ENCODE data around the gene FAM222A. TPM values are rescaled to one million over a fixed set of nuclear protein-coding genes. Genes with fewer than 3 reads are reported as not detected.

FAM222A gene
- polyA plus RNA-seq, 1 experiment, result 0.36 TPM

GRCh38 chr12:109804820-109805761 is 91.5 kb downstream of the FAM222A start:
- no peak for DNase-seq (ENCODE audit: low read depth)
- TF ChIP-seq, protein P1, sequence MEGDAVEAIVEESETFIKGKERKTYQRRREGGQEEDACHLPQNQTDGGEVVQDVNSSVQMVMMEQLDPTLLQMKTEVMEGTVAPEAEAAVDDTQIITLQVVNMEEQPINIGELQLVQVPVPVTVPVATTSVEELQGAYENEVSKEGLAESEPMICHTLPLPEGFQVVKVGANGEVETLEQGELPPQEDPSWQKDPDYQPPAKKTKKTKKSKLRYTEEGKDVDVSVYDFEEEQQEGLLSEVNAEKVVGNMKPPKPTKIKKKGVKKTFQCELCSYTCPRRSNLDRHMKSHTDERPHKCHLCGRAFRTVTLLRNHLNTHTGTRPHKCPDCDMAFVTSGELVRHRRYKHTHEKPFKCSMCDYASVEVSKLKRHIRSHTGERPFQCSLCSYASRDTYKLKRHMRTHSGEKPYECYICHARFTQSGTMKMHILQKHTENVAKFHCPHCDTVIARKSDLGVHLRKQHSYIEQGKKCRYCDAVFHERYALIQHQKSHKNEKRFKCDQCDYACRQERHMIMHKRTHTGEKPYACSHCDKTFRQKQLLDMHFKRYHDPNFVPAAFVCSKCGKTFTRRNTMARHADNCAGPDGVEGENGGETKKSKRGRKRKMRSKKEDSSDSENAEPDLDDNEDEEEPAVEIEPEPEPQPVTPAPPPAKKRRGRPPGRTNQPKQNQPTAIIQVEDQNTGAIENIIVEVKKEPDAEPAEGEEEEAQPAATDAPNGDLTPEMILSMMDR (IDR thresholded peaks at IDR 0.05; ENCODE audit: insufficient read depth, low read depth, low read length), result peak; percentile 98
- H3K27me3 ChIP-seq (ENCODE audit: control insufficient read depth, insufficient read depth, low read length), result no peaks in the 10 kb centered on the region
- POLR2A ChIA-PET, result no interaction called here
- no peak overlapping the region for H3K4me3 ChIP-seq (ENCODE audit: low read depth, low read length)
- H3K36me3 ChIP-seq (ENCODE audit: control insufficient read depth, insufficient read depth, low read length), result peaks cover 6% of the 10 kb centered on the region
- CTCF ChIA-PET, result interaction anchor here (0.8 to 6.1 kb wide), 31 partner anchors 8 to 123 kb away, joined by 3 to 174 read pairs (median 4); no protein-coding TSS in a partner anchor

DNA sequence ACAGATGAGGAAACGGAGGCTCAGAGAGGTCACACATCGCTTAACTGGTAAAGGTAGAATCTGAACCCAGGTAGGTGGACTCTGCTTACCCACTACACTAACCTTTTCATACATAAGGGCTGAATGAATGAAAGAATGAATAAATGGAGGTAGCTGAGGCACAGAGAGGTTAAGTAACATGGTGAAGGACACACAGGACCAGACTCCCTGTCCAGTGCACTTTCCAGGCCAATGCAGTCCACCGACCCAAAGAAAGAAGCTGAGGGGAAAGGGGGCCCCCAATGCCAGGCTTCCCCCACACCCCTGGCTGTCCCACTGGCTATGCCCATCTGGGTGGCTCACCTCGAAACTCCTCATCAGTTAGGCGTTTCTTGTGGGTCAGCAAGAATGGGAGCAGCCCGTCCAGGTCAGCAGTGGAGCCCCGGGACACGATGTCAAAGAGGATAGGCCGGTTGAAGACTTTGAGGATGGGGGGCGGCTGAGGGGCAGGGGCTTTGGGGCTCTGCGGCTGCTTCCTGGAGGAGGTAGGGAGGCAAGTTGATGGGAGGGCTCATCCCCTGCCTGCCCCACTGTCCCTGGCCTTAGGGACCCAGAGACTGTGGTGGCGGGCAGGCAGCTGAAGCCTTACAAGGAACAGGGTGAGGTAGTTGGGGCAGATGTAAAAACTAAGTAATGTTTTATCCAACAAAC is 94.5 kb downstream of the FAM222A start:
- CTCF ChIA-PET, result interaction anchor here (6.1 kb wide), 1 partner anchor 37 kb away, joined by 174 read pairs; no protein-coding TSS in a partner anchor

GRCh38 chr12:109808876-109809646 is 95.4 kb downstream of the FAM222A start:
- Histone ChIP-seq H3K36me3 (ENCODE audit: control insufficient read depth, insufficient read depth, low read length) (peaks cover 2% of the 10 kb centered on the region), H3K27me3 (ENCODE audit: control insufficient read depth, insufficient read depth, low read length) (no peaks in the 10 kb centered on the region), H3K4me3 (ENCODE audit: low read depth, low read length) (no peak overlapping the region)
- TF ChIP-seq, protein P1 (IDR thresholded peaks at IDR 0.05; ENCODE audit: insufficient read depth, low read depth, low read length), result no peak
- ChIA-PET POLR2A (no interaction called here), CTCF (interaction anchor here (1.2 to 6.1 kb wide), 2 partner anchors 36 kb away, joined by 6 to 174 read pairs; no protein-coding TSS in a partner anchor)
- DNase-seq (ENCODE audit: low read depth), result no peak

More for the DNA sequence above, 94.5 kb downstream of the FAM222A start:
- TF ChIP-seq, protein P1 (IDR thresholded peaks at IDR 0.05; ENCODE audit: insufficient read depth, low read depth, low read length), result no peak
- no peak for DNase-seq (ENCODE audit: low read depth)
- Histone ChIP-seq H3K4me3 (ENCODE audit: low read depth, low read length) (no peak overlapping the region), H3K36me3 (ENCODE audit: control insufficient read depth, insufficient read depth, low read length) (peaks cover 2% of the 10 kb centered on the region), H3K27me3 (ENCODE audit: control insufficient read depth, insufficient read depth, low read length) (no peaks in the 10 kb centered on the region)
- POLR2A ChIA-PET, result no interaction called here

DNA sequence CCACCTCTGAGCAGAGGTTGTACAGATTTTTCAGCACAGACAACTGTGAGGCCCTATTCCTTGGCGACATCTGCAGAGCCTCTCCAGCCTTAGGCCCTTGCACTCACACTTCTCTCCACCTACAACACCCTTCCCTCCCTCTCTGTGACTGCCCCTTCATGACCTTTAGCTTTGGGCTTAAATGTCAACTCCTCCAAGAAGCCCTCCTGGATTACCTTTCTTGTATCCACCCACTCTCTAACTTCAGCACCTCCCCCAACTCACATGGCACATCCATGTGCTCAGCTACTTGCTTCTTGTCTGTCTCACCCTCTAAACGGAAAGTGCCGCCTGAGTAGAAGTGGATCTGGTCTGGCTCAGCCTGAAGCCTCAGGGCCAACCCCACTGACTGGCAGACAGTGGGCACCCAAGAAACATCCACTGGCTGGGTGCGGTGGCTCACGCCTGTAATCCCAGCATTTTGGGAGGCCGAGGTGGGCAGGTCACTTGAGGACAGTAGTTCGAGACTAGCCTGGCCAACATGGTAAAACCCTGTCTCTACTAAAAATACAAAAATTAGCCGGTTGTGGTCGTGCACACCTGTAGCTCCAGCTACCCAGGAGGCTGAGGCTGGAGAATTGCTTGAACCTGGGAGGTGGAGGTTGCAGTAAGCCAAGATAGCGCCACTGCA is 97.5 kb downstream of the FAM222A start:
- DNase-seq (ENCODE audit: low read depth), result no peak
- CTCF ChIA-PET, result interaction anchor here (1.1 to 1.3 kb wide), 3 partner anchors 10 to 34 kb away, joined by 3 to 6 read pairs (median 3); no protein-coding TSS in a partner anchor

More for the DNA sequence above, 97.5 kb downstream of the FAM222A start:
- no peak overlapping the region for H3K4me3 ChIP-seq (ENCODE audit: low read depth, low read length)
- POLR2A ChIA-PET, result no interaction called here
- TF ChIP-seq, protein P1 (IDR thresholded peaks at IDR 0.05; ENCODE audit: insufficient read depth, low read depth, low read length), result no peak
- H3K27me3 ChIP-seq (ENCODE audit: control insufficient read depth, insufficient read depth, low read length), result no peaks in the 10 kb centered on the region
- peaks cover 2% of the 10 kb centered on the region for H3K36me3 ChIP-seq (ENCODE audit: control insufficient read depth, insufficient read depth, low read length)
